HepG2 (cell line): ENCODE measurements around the gene SLC38A8. TPM values are rescaled to one million over a fixed set of nuclear protein-coding genes. Genes with fewer than 3 reads are reported as not detected.

Source experiments
- ATAC-seq: fragments of 200-7000 bp; cut with Tn5 transposase; 3 replicates; pipeline ENCODE4 v1.9.1; 2020; ENCODE audit warnings: mild to moderate bottlenecking, moderate library complexity
- BruUV-seq: library from RNA; stranded (reverse); fragments of 400-500 nt; replicated peaks from 2 replicates; lab custom pipeline; 2021; lab: Mats Ljungman, UMichigan
- CTCF ChIA-PET: fragments of 300-600 bp; formaldehyde crosslinking; extraction: SDS; loops from one replicate; lab custom pipeline; 2021; ENCODE audit warnings: low total read pairs, inconsistent platforms, low intra/inter-chr PET ratio; lab: Yijun Ruan, JAX
- POLR2A ChIA-PET: fragments of 350-600 bp; sonication (Branson Sonifier 250); formaldehyde crosslinking; loops from one replicate; lab custom pipeline; 2020; ENCODE audit warnings: antibody characterized with exemption, inconsistent platforms; lab: Yijun Ruan, JAX
- DNase-seq: peaks from one replicate; pipeline ENCODE4 v3.0.0-alpha.2; 2015; ENCODE audit warnings: low spot score
- FAIRE-seq: peaks from 3 replicates; lab custom pipeline; 2011; peaks lifted over from hg19 to GRCh38; lab: Jason Lieb, UNC
- H2AFZ ChIP-seq: one replicate; pipeline ENCODE4 v1.6.1; 2011; ENCODE audit warnings: low read length, inconsistent platforms
- H3K27ac ChIP-seq: fragments of 300-600 bp; 3 replicates; pipeline ENCODE4 v1.8.0; 2011; ENCODE audit warnings: mixed run types, mild to moderate bottlenecking, mixed read lengths, low read length, inconsistent platforms; ENCODE audit not compliant: insufficient read depth; ENCODE audit errors: extremely low read length
- H3K27me3 ChIP-seq, 2 experiments: fragments of 200-600 bp in 1 of 2; 2 replicates in 1 of 2; 3 replicates in 1 of 2; pipeline versions ENCODE4 v1.6.0 to v1.8.0; 2011; ENCODE audit warnings: low read length in 2 of 2, mild to moderate bottlenecking in 2 of 2, moderate library complexity in 2 of 2, inconsistent platforms in 1 of 2; ENCODE audit not compliant: insufficient read depth in 2 of 2, control insufficient read depth in 1 of 2
- H3K36me3 ChIP-seq, 2 experiments: fragments of 200-600 bp in 1 of 2; replicated peaks in 1 of 2; 2 replicates in 1 of 2; 3 replicates in 1 of 2; pipeline versions ENCODE4 v1.5.1 to v1.8.0; 2011; ENCODE audit warnings: low read length in 2 of 2, inconsistent platforms in 1 of 2; ENCODE audit not compliant: insufficient read depth in 2 of 2, control insufficient read depth in 1 of 2
- H3K4me1 ChIP-seq: 2 replicates; pipeline ENCODE4 v1.5.1; 2012; ENCODE audit warnings: low read length, inconsistent platforms; ENCODE audit not compliant: insufficient read depth
- H3K4me2 ChIP-seq: 2 replicates; pipeline ENCODE4 v1.6.0; 2011; ENCODE audit warnings: low read depth, low read length, inconsistent platforms
- H3K4me3 ChIP-seq, 3 experiments: fragments of 200-600 bp in 1 of 3; sonication (generic), shearing (Covaris generic) in 1 of 3; replicated peaks in 1 of 3; 2 replicates each; pipeline ENCODE4 v1.5.1; 2011 to 2016; ENCODE audit warnings: low read length in 3 of 3, inconsistent platforms in 2 of 3, low read depth in 2 of 3, mild to moderate bottlenecking in 2 of 3, control low read depth in 1 of 3, mixed read lengths in 1 of 3; ENCODE audit not compliant: insufficient read depth in 1 of 3
- H3K79me2 ChIP-seq: one replicate; pipeline ENCODE4 v1.6.1; 2011; ENCODE audit warnings: low read length, inconsistent platforms; ENCODE audit not compliant: insufficient read depth
- H3K9ac ChIP-seq: 2 replicates; pipeline ENCODE4 v1.6.0; 2011; ENCODE audit warnings: mild to moderate bottlenecking, low read depth, low read length, inconsistent platforms; ENCODE audit not compliant: insufficient read depth
- H3K9me3 ChIP-seq: 2 replicates; pipeline ENCODE4 v1.5.1; 2012; ENCODE audit warnings: mild to moderate bottlenecking, low read length
- H4K20me1 ChIP-seq: 2 replicates; pipeline ENCODE4 v1.6.0; 2011; ENCODE audit warnings: inconsistent platforms, mild to moderate bottlenecking, low read length, moderate library complexity; ENCODE audit not compliant: insufficient read depth
- NFYB ChIP-seq: sonication (generic); formaldehyde crosslinking; IDR thresholded peaks from 2 replicates; pipeline ENCODE4 v1.4.0; 2020; ENCODE audit warnings: missing genetic modification reagents
- NFYC ChIP-seq: IDR thresholded peaks from 2 replicates; pipeline ENCODE4 v1.6.1; 2016; ENCODE audit warnings: missing genetic modification reagents, missing compliant biosample characterization
- NR1H2 ChIP-seq: sonication (generic); formaldehyde crosslinking; IDR thresholded peaks from 2 replicates; pipeline ENCODE4 v1.8.1; 2022; ENCODE audit warnings: low read depth, missing genetic modification reagents, borderline replicate concordance
- REPIN1 ChIP-seq: sonication (generic); formaldehyde crosslinking; IDR thresholded peaks from 2 replicates; pipeline ENCODE4 v1.8.0; 2022; ENCODE audit warnings: missing genetic modification reagents, low read depth, mild to moderate bottlenecking, borderline replicate concordance
- RFX1 ChIP-seq: fragments of 450-650 bp; IDR thresholded peaks from 2 replicates; pipeline ENCODE4 v1.6.1; 2017
- SMARCC2 ChIP-seq: fragments of 450-650 bp; IDR thresholded peaks from 2 replicates; pipeline ENCODE4 v1.6.1; 2017; ENCODE audit warnings: antibody characterized with exemption, mild to moderate bottlenecking
- ZNF343 ChIP-seq: sonication (generic); formaldehyde crosslinking; IDR thresholded peaks from 2 replicates; pipeline ENCODE4 v1.4.0; 2020; ENCODE audit warnings: mild to moderate bottlenecking, missing genetic modification reagents
- WGBS: methylation state at CpG from one replicate; pipeline ENCODE4 v1.1.6; 2017; ENCODE audit warnings: low lambda C conversion rate; 5-methylcytosine and 5-hydroxymethylcytosine counted together
- in situ Hi-C: cut with HindIII; loops from 2 replicates; pipeline ENCODE4 v1.10.0; 2017; ENCODE audit warnings: low pct_unique_long_range_greater_than_20kb; ENCODE audit not compliant: extremely low pct_ligation_motif_present
- intact Hi-C: fragments of 100-400 bp; cut with micrococcal nuclease; formaldehyde crosslinking; loops from one replicate; pipeline ENCODE4 v1.10.0; 2022; ENCODE audit not compliant: unreplicated experiment
- polyA plus RNA-seq, 8 experiments: library from polyadenylated mRNA; depleted of rRNA in 3 of 8; stranded (reverse) in 7 of 8; unstranded in 1 of 8; fragments of >200 nt; fragmentation: Illumina TruSeq in 4 of 8; extraction: Trizol in 4 of 8; gene quantifications; 2 replicates each; pipeline versions ENCODE4 v1.2.1 to v1.2.3, GENCODE V29; 2011 to 2016; ENCODE audit warnings: low read depth in 4 of 8, missing spikeins in 1 of 8, mixed read lengths in 1 of 8; ENCODE audit not compliant: insufficient read depth in 1 of 8
- total RNA-seq, 5 experiments: library from RNA; depleted of rRNA; stranded (reverse); fragments of >200 nt; fragmentation: Illumina TruSeq; extraction: Trizol; gene quantifications; 2 replicates each; pipeline ENCODE4 v1.2.3, GENCODE V29; 2016; ENCODE audit warnings: low read depth in 1 of 5
- TF ChIP-seq, protein P1 (sequence below): sonication (generic); formaldehyde crosslinking; IDR thresholded peaks from 2 replicates; pipeline ENCODE4 v1.4.0; 2020; ENCODE audit warnings: missing genetic modification reagents, borderline replicate concordance

Gene SLC38A8
- total and polyA plus RNA-seq, 2 of the 13 experiments (the other 11 are each of a cell fraction or from before 2014, with no cell fraction given), result 0.24 to 0.37 TPM

DNA sequence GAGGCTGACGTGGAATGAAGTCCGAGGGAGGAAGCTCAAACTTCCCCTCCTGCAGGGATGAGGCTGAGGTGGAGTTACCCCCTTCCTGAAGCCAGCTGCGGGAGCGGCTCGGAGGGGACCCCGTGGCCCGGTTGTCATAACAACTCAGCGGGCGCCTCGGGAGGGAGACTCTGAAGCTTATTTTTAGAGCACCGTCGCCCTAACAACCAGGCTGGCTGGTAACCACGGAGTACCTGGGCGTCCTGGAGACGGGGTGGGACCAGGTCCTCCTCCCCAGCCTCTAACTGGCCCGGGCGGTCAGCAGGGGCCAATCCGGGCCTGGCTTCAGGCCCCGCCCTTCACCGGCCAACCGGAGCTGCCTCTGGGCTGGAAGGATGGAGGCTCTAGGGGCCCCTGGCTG, 46.8 kb downstream of the SLC38A8 start:
- TF ChIP-seq SMARCC2 (no peak), NFYB (CRISPR knock-in tag) (peak; percentile 39; the same call in 1 of the 2 replicates), REPIN1 (no peak), ZNF343 (CRISPR knock-in tag) (no peak), NFYC (CRISPR knock-in tag) (peak; percentile 57), RFX1 (peak; percentile 33), NR1H2 (CRISPR knock-in tag) (no peak)
- TF ChIP-seq, protein P1, sequence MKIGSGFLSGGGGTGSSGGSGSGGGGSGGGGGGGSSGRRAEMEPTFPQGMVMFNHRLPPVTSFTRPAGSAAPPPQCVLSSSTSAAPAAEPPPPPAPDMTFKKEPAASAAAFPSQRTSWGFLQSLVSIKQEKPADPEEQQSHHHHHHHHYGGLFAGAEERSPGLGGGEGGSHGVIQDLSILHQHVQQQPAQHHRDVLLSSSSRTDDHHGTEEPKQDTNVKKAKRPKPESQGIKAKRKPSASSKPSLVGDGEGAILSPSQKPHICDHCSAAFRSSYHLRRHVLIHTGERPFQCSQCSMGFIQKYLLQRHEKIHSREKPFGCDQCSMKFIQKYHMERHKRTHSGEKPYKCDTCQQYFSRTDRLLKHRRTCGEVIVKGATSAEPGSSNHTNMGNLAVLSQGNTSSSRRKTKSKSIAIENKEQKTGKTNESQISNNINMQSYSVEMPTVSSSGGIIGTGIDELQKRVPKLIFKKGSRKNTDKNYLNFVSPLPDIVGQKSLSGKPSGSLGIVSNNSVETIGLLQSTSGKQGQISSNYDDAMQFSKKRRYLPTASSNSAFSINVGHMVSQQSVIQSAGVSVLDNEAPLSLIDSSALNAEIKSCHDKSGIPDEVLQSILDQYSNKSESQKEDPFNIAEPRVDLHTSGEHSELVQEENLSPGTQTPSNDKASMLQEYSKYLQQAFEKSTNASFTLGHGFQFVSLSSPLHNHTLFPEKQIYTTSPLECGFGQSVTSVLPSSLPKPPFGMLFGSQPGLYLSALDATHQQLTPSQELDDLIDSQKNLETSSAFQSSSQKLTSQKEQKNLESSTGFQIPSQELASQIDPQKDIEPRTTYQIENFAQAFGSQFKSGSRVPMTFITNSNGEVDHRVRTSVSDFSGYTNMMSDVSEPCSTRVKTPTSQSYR (CRISPR knock-in tag), result no peak

More for the DNA sequence above, 46.8 kb downstream of the SLC38A8 start:
- ChIA-PET POLR2A (interaction anchor here (3.6 kb wide), 1 partner anchor 19 kb away, joined by 11 read pairs; no protein-coding TSS in a partner anchor), CTCF (no interaction called here)
- ATAC-seq, result peak; percentile 33
- Histone ChIP-seq H3K9me3 (no peaks in the 10 kb centered on the region), H3K4me1 (peaks cover 25% of the 10 kb centered on the region), H3K9ac (no peak overlapping the region), H3K4me3 (no peak overlapping the region), H3K27ac (no peak overlapping the region), H4K20me1 (no peaks in the 10 kb centered on the region), H3K79me2 (no peaks in the 10 kb centered on the region), H3K27me3 (peaks cover 6 to 20% of the 10 kb centered on the region in 2 experiments; a peak in 4 of 5 replicates), H2AFZ (no peak overlapping the region), H3K36me3 (no peaks in the 10 kb centered on the region), H3K4me2 (no peak overlapping the region)
- in situ Hi-C loops, result no loop called here
- BruUV-seq, result no TSS peak
- 62% methylated on average over 11 of the region's 21 CpGs for WGBS
- DNase-seq, result no peak
- intact Hi-C loops, result no loop called here
- FAIRE-seq, result no peak
